Measurements from ENCODE around the gene EDAR.

EDAR gene

GRCh38 chr2:108979461-108979860 is 9.6 kb downstream of the EDAR start:
- H3K36me3 ChIP-seq (ENCODE audit: control insufficient read depth in 4 of 4, insufficient read depth in 4 of 4, low read length in 3 of 4), result no peaks in the 10 kb centered on the region
- H3K27me3 ChIP-seq (replicated peaks in 2 of 5; ENCODE audit: control insufficient read depth in 4 of 5, insufficient read depth in 5 of 5, low read length in 4 of 5), result peaks cover 0 to 2% (median 0%) of the 10 kb centered on the region in 5 experiments
- H3K4me3 ChIP-seq (ENCODE audit: control insufficient read depth in 1 of 7, extremely low read depth in 1 of 7, insufficient read depth in 4 of 7, low read depth in 2 of 7, low read length in 6 of 7), result no peak overlapping the region
- ChIA-PET POLR2A (no interaction called here), CTCF (no interaction called here)
- H3K9me3 ChIP-seq (ENCODE audit: control extremely low read depth in 1 of 5, control insufficient read depth in 4 of 5, insufficient read depth in 2 of 5, low read depth in 1 of 5, low read length in 4 of 5), result no peaks in the 10 kb centered on the region
- H3K4me1 ChIP-seq (ENCODE audit: control extremely low read depth in 1 of 4, control insufficient read depth in 4 of 4, insufficient read depth in 4 of 4, low read length in 3 of 4), result no peaks in the 10 kb centered on the region
- DNase-seq, result no peak
- H3K27ac ChIP-seq (ENCODE audit: insufficient read depth in 1 of 2, low read depth in 1 of 2, low read length in 2 of 2, poor library complexity in 1 of 2, severe bottlenecking in 2 of 2), result no peak overlapping the region
- 95% methylated on average over 2 of the region's 3 CpGs for WGBS (ENCODE audit: insufficient coverage)

DNA sequence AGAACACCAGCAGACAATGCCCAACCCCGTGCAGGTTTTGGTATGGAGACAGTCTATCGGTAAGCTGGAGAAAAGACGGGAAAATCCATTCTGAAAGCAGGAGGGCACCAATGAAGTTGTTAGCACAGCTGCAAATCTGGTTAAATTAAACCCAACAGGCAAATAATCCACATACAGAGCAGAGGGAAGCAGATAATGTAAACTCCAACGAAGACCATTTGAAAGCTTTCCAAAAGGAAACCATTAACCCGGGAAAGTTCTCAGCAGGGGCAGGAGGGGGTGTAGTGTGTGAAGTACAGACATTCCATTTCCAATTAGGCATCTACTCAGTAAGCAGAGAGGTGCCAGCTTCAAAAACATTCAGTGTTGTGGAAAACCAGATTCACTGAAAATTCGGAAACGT is 10.3 kb downstream of the EDAR start:
- POLR2A ChIA-PET, result no interaction called here
- no peak for DNase-seq
- 50% methylated on average over 2 of the region's 7 CpGs for WGBS (ENCODE audit: insufficient coverage)

DNA sequence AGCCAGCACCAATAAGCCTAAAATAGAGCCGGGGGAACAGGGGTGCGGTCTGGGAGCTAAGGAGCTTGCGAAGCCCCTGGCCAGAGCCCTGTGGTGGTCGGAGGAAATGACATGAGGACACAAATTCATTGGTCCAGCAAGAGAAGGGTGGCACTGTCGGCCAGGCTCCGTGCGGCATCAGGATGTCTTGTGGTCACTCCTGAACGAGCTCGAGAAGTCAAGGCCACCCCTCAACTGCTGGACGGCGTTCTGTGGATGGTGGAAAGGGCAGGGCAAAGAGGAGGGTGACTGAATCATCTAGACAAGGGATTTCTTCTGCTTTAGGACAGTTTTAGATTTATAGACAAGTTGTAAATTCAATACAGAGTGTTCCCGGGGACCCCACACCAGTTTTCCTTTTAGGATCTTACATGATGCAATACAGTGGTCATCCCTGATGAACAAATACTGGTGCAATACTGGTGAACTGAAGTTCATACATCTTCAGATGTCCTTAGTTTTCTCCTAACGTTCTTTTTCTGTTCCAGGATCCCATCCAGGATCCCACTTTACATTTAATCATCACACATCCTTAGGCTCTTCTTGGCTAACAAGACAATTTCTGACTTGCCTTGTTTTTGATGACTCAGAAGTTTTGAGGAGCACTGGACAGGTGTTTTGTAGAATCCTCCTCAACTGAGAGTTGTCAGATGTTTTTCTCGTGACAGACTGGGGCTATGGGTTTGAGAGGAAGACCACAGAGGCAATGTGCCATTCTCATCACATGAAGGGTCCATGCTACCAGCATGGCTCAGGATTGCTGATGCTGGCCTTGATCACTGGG is 13.2 kb downstream of the EDAR start:
- ChIA-PET POLR2A (no interaction called here), CTCF (no interaction called here)
- no peak overlapping the region for H3K4me3 ChIP-seq (ENCODE audit: control insufficient read depth in 1 of 7, extremely low read depth in 1 of 7, insufficient read depth in 4 of 7, low read depth in 2 of 7, low read length in 6 of 7)
- H3K36me3 ChIP-seq (ENCODE audit: control insufficient read depth in 4 of 4, insufficient read depth in 4 of 4, low read length in 3 of 4), result no peaks in the 10 kb centered on the region
- H3K4me1 ChIP-seq (ENCODE audit: control extremely low read depth in 1 of 4, control insufficient read depth in 4 of 4, insufficient read depth in 4 of 4, low read length in 3 of 4), result no peaks in the 10 kb centered on the region
- H3K27me3 ChIP-seq (replicated peaks in 2 of 5; ENCODE audit: control insufficient read depth in 4 of 5, insufficient read depth in 5 of 5, low read length in 4 of 5), result no peaks in the 10 kb centered on the region
- no peak overlapping the region for H3K27ac ChIP-seq (ENCODE audit: insufficient read depth in 1 of 2, low read depth in 1 of 2, low read length in 2 of 2, poor library complexity in 1 of 2, severe bottlenecking in 2 of 2)
- 97% methylated on average over 13 of the region's 14 CpGs for WGBS (ENCODE audit: insufficient coverage)
- no peak for DNase-seq
- H3K9me3 ChIP-seq (ENCODE audit: control extremely low read depth in 1 of 5, control insufficient read depth in 4 of 5, insufficient read depth in 2 of 5, low read depth in 1 of 5, low read length in 4 of 5), result no peaks in the 10 kb centered on the region

More for the DNA sequence above, 10.3 kb downstream of the EDAR start:
- CTCF ChIA-PET, result interaction anchor here (1.5 kb wide), 1 partner anchor 91 kb away, joined by 3 read pairs; no protein-coding TSS in a partner anchor
- Histone ChIP-seq H3K27ac (ENCODE audit: insufficient read depth in 1 of 2, low read depth in 1 of 2, low read length in 2 of 2, poor library complexity in 1 of 2, severe bottlenecking in 2 of 2) (no peak overlapping the region), H3K9me3 (ENCODE audit: control extremely low read depth in 1 of 5, control insufficient read depth in 4 of 5, insufficient read depth in 2 of 5, low read depth in 1 of 5, low read length in 4 of 5) (no peaks in the 10 kb centered on the region), H3K36me3 (ENCODE audit: control insufficient read depth in 4 of 4, insufficient read depth in 4 of 4, low read length in 3 of 4) (no peaks in the 10 kb centered on the region), H3K27me3 (replicated peaks in 2 of 5; ENCODE audit: control insufficient read depth in 4 of 5, insufficient read depth in 5 of 5, low read length in 4 of 5) (peaks cover 0 to 2% (median 0%) of the 10 kb centered on the region in 5 experiments), H3K4me3 (ENCODE audit: control insufficient read depth in 1 of 7, extremely low read depth in 1 of 7, insufficient read depth in 4 of 7, low read depth in 2 of 7, low read length in 6 of 7) (no peak overlapping the region), H3K4me1 (ENCODE audit: control extremely low read depth in 1 of 4, control insufficient read depth in 4 of 4, insufficient read depth in 4 of 4, low read length in 3 of 4) (no peaks in the 10 kb centered on the region)

GRCh38 chr2:108974674-108975073 is 14.3 kb downstream of the EDAR start:
- no peaks in the 10 kb centered on the region for H3K36me3 ChIP-seq (ENCODE audit: control insufficient read depth in 4 of 4, insufficient read depth in 4 of 4, low read length in 3 of 4)
- H3K9me3 ChIP-seq (ENCODE audit: control extremely low read depth in 1 of 5, control insufficient read depth in 4 of 5, insufficient read depth in 2 of 5, low read depth in 1 of 5, low read length in 4 of 5), result no peaks in the 10 kb centered on the region
- POLR2A ChIA-PET, result no interaction called here
- WGBS (ENCODE audit: insufficient coverage), result 100% methylated on average over 3 of the region's 4 CpGs
- no peak overlapping the region for H3K4me3 ChIP-seq (ENCODE audit: control insufficient read depth in 1 of 7, extremely low read depth in 1 of 7, insufficient read depth in 4 of 7, low read depth in 2 of 7, low read length in 6 of 7)
- no peak overlapping the region for H3K27ac ChIP-seq (ENCODE audit: insufficient read depth in 1 of 2, low read depth in 1 of 2, low read length in 2 of 2, poor library complexity in 1 of 2, severe bottlenecking in 2 of 2)
- CTCF ChIA-PET, result no interaction called here
- DNase-seq, result peak in 1 of 3 donors; percentile 6
- peaks cover 0 to 2% (median 0%) of the 10 kb centered on the region in 5 experiments for H3K27me3 ChIP-seq (replicated peaks in 2 of 5; ENCODE audit: control insufficient read depth in 4 of 5, insufficient read depth in 5 of 5, low read length in 4 of 5)
- no peaks in the 10 kb centered on the region for H3K4me1 ChIP-seq (ENCODE audit: control extremely low read depth in 1 of 4, control insufficient read depth in 4 of 4, insufficient read depth in 4 of 4, low read length in 3 of 4)

- H3K36me3 ChIP-seq (ENCODE audit: control insufficient read depth in 4 of 4, insufficient read depth in 4 of 4, low read length in 3 of 4), result no peaks in the 10 kb centered on the region
- ChIA-PET POLR2A (no interaction called here), CTCF (no interaction called here)
- no peak for DNase-seq
- H3K9me3 ChIP-seq (ENCODE audit: control extremely low read depth in 1 of 5, control insufficient read depth in 4 of 5, insufficient read depth in 2 of 5, low read depth in 1 of 5, low read length in 4 of 5), result no peaks in the 10 kb centered on the region
- H3K27ac ChIP-seq (ENCODE audit: insufficient read depth in 1 of 2, low read depth in 1 of 2, low read length in 2 of 2, poor library complexity in 1 of 2, severe bottlenecking in 2 of 2), result no peak overlapping the region
- WGBS (ENCODE audit: insufficient coverage), result 100% methylated on average over 4 of the region's 6 CpGs
- H3K27me3 ChIP-seq (replicated peaks in 2 of 5; ENCODE audit: control insufficient read depth in 4 of 5, insufficient read depth in 5 of 5, low read length in 4 of 5), result peaks cover 0 to 2% (median 0%) of the 10 kb centered on the region in 5 experiments
- H3K4me1 ChIP-seq (ENCODE audit: control extremely low read depth in 1 of 4, control insufficient read depth in 4 of 4, insufficient read depth in 4 of 4, low read length in 3 of 4), result no peaks in the 10 kb centered on the region
- no peak overlapping the region for H3K4me3 ChIP-seq (ENCODE audit: control insufficient read depth in 1 of 7, extremely low read depth in 1 of 7, insufficient read depth in 4 of 7, low read depth in 2 of 7, low read length in 6 of 7)
Measured at GRCh38 chr2:108972663-108973062, 16.4 kb downstream of the EDAR start.

GRCh38 chr2:108971661-108972566 is 17.1 kb downstream of the EDAR start:
- ChIA-PET POLR2A (no interaction called here), CTCF (no interaction called here)
- no peak for DNase-seq
- 92% methylated on average over 18 of the region's 22 CpGs for WGBS (ENCODE audit: insufficient coverage)
- no peak overlapping the region for H3K4me3 ChIP-seq (ENCODE audit: control insufficient read depth in 1 of 7, extremely low read depth in 1 of 7, insufficient read depth in 4 of 7, low read depth in 2 of 7, low read length in 6 of 7)
- no peaks in the 10 kb centered on the region for H3K4me1 ChIP-seq (ENCODE audit: control extremely low read depth in 1 of 4, control insufficient read depth in 4 of 4, insufficient read depth in 4 of 4, low read length in 3 of 4)
- no peaks in the 10 kb centered on the region for H3K36me3 ChIP-seq (ENCODE audit: control insufficient read depth in 4 of 4, insufficient read depth in 4 of 4, low read length in 3 of 4)
- peaks cover 0 to 2% (median 0%) of the 10 kb centered on the region in 5 experiments for H3K27me3 ChIP-seq (replicated peaks in 2 of 5; ENCODE audit: control insufficient read depth in 4 of 5, insufficient read depth in 5 of 5, low read length in 4 of 5)
- H3K27ac ChIP-seq (ENCODE audit: insufficient read depth in 1 of 2, low read depth in 1 of 2, low read length in 2 of 2, poor library complexity in 1 of 2, severe bottlenecking in 2 of 2), result no peak overlapping the region
- H3K9me3 ChIP-seq (ENCODE audit: control extremely low read depth in 1 of 5, control insufficient read depth in 4 of 5, insufficient read depth in 2 of 5, low read depth in 1 of 5, low read length in 4 of 5), result no peaks in the 10 kb centered on the region

GRCh38 chr2:108970369-108970768 is 18.7 kb downstream of the EDAR start:
- peaks cover 0 to 2% (median 0%) of the 10 kb centered on the region in 5 experiments for H3K27me3 ChIP-seq (replicated peaks in 2 of 5; ENCODE audit: control insufficient read depth in 4 of 5, insufficient read depth in 5 of 5, low read length in 4 of 5)
- H3K36me3 ChIP-seq (ENCODE audit: control insufficient read depth in 4 of 4, insufficient read depth in 4 of 4, low read length in 3 of 4), result no peaks in the 10 kb centered on the region
- no peak for DNase-seq
- H3K9me3 ChIP-seq (ENCODE audit: control extremely low read depth in 1 of 5, control insufficient read depth in 4 of 5, insufficient read depth in 2 of 5, low read depth in 1 of 5, low read length in 4 of 5), result no peaks in the 10 kb centered on the region
- ChIA-PET POLR2A (no interaction called here), CTCF (interaction anchor here (1.0 kb wide), 1 partner anchor 15 kb away, joined by 3 read pairs; no protein-coding TSS in a partner anchor)
- WGBS (ENCODE audit: insufficient coverage), result 100% methylated on average over 1 of the region's 1 CpG
- H3K4me1 ChIP-seq (ENCODE audit: control extremely low read depth in 1 of 4, control insufficient read depth in 4 of 4, insufficient read depth in 4 of 4, low read length in 3 of 4), result no peaks in the 10 kb centered on the region
- no peak overlapping the region for H3K4me3 ChIP-seq (ENCODE audit: control insufficient read depth in 1 of 7, extremely low read depth in 1 of 7, insufficient read depth in 4 of 7, low read depth in 2 of 7, low read length in 6 of 7)
- no peak overlapping the region for H3K27ac ChIP-seq (ENCODE audit: insufficient read depth in 1 of 2, low read depth in 1 of 2, low read length in 2 of 2, poor library complexity in 1 of 2, severe bottlenecking in 2 of 2)

Measured in common myeloid progenitor, CD34-positive (primary cell).